ENCODE measurements around the gene TEPSIN. TPM values are rescaled to one million over a fixed set of nuclear protein-coding genes. Genes with fewer than 3 reads are reported as not detected.

TEPSIN gene
- total and polyA plus RNA-seq, 2 of the 13 experiments (the other 11 are each of a cell fraction or from before 2014, with no cell fraction given), result 16.1 to 18.8 TPM

DNA sequence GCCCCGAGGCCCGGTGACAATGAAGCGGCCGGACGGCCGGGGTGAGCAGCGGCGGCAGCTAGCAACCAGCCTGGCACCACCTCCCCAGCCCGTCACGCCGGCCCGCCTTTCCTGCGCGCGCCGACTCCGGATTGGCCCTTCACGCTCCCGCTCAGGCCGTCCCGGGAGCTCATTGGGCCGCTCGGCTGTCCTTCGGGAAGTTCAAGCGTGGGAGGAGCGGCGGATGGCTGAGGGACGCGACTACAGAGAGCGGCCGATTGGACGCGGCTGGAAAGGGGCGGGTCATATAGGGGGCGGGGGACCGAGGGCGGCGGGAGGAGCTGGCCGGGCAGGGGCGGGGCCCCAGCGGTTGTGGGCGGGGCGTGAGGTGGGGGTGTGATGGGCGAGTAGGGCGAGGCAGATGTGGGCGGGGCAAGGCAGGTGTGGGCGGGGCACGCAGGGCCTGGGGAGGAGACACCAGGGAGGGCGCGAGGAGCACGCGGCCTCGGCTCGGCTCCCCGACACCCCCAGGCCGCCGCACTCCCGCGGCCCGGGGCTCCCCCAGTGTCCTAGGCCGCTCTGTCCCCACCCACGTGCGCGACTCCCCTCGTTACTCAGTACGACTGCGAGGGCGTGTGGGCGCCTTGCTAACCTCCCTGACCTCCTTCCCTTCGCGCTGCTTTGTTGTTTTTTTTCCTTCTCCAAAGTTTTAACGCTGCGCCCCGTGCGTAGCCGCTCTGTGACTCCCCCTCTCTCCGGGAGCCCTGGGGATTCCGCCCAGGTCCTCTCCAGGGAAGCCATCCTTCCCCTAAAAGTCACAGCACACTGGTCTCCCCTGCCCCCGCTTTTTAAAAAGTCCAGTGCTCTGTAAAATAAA is 15.7 kb downstream of the TEPSIN start, which contains the start of gene CEP131 (continued):
- TF ChIP-seq, protein P1, sequence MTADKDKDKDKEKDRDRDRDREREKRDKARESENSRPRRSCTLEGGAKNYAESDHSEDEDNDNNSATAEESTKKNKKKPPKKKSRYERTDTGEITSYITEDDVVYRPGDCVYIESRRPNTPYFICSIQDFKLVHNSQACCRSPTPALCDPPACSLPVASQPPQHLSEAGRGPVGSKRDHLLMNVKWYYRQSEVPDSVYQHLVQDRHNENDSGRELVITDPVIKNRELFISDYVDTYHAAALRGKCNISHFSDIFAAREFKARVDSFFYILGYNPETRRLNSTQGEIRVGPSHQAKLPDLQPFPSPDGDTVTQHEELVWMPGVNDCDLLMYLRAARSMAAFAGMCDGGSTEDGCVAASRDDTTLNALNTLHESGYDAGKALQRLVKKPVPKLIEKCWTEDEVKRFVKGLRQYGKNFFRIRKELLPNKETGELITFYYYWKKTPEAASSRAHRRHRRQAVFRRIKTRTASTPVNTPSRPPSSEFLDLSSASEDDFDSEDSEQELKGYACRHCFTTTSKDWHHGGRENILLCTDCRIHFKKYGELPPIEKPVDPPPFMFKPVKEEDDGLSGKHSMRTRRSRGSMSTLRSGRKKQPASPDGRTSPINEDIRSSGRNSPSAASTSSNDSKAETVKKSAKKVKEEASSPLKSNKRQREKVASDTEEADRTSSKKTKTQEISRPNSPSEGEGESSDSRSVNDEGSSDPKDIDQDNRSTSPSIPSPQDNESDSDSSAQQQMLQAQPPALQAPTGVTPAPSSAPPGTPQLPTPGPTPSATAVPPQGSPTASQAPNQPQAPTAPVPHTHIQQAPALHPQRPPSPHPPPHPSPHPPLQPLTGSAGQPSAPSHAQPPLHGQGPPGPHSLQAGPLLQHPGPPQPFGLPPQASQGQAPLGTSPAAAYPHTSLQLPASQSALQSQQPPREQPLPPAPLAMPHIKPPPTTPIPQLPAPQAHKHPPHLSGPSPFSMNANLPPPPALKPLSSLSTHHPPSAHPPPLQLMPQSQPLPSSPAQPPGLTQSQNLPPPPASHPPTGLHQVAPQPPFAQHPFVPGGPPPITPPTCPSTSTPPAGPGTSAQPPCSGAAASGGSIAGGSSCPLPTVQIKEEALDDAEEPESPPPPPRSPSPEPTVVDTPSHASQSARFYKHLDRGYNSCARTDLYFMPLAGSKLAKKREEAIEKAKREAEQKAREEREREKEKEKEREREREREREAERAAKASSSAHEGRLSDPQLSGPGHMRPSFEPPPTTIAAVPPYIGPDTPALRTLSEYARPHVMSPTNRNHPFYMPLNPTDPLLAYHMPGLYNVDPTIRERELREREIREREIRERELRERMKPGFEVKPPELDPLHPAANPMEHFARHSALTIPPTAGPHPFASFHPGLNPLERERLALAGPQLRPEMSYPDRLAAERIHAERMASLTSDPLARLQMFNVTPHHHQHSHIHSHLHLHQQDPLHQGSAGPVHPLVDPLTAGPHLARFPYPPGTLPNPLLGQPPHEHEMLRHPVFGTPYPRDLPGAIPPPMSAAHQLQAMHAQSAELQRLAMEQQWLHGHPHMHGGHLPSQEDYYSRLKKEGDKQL (CRISPR knock-in tag; IDR thresholded peaks at IDR 0.05; ENCODE audit: low read depth), result 0 out of 2 replicates have a peak, but pooled peaks have one; percentile 16
- TF ChIP-seq TP53 (CRISPR knock-in tag; conservative IDR thresholded peaks at IDR 0.05), result no peak
- no peak for TF ChIP-seq ZSCAN30 (CRISPR knock-in tag; IDR thresholded peaks at IDR 0.05)
- no peak for TF ChIP-seq ZNF432 (CRISPR knock-in tag; IDR thresholded peaks at IDR 0.05; ENCODE audit: borderline replicate concordance)
- TF ChIP-seq, protein P2, sequence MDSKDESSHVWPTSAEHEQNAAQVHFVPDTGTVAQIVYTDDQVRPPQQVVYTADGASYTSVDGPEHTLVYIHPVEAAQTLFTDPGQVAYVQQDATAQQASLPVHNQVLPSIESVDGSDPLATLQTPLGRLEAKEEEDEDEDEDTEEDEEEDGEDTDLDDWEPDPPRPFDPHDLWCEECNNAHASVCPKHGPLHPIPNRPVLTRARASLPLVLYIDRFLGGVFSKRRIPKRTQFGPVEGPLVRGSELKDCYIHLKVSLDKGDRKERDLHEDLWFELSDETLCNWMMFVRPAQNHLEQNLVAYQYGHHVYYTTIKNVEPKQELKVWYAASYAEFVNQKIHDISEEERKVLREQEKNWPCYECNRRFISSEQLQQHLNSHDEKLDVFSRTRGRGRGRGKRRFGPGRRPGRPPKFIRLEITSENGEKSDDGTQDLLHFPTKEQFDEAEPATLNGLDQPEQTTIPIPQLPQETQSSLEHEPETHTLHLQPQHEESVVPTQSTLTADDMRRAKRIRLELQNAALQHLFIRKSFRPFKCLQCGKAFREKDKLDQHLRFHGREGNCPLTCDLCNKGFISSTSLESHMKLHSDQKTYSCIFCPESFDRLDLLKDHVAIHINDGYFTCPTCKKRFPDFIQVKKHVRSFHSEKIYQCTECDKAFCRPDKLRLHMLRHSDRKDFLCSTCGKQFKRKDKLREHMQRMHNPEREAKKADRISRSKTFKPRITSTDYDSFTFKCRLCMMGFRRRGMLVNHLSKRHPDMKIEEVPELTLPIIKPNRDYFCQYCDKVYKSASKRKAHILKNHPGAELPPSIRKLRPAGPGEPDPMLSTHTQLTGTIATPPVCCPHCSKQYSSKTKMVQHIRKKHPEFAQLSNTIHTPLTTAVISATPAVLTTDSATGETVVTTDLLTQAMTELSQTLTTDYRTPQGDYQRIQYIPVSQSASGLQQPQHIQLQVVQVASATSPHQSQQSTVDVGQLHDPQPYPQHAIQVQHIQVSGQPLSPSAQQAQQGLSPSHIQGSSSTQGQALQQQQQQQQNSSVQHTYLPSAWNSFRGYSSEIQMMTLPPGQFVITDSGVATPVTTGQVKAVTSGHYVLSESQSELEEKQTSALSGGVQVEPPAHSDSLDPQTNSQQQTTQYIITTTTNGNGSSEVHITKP (CRISPR knock-in tag; IDR thresholded peaks at IDR 0.05; ENCODE audit: low read depth), result no peak
- no peak for TF ChIP-seq KDM5A (IDR thresholded peaks at IDR 0.05; ENCODE audit: borderline replicate concordance, low read length)
- no peak; the same call in 1 of the 2 replicates for TF ChIP-seq ZNF253 (CRISPR knock-in tag; IDR thresholded peaks at IDR 0.05; ENCODE audit: borderline replicate concordance)
- TF ChIP-seq ZFYVE20 (CRISPR knock-in tag; IDR thresholded peaks at IDR 0.05; ENCODE audit: borderline replicate concordance, low read depth), result no peak
- no peak for TF ChIP-seq ZNF496 (CRISPR knock-in tag; IDR thresholded peaks at IDR 0.05; ENCODE audit: insufficient replicate concordance)
- peak; percentile 95 for TF ChIP-seq MYC (CRISPR knock-in tag; IDR thresholded peaks at IDR 0.05; ENCODE audit: borderline replicate concordance)
- TF ChIP-seq ZNF749 (CRISPR knock-in tag; IDR thresholded peaks at IDR 0.05; ENCODE audit: borderline replicate concordance), result peak; percentile 58
- TF ChIP-seq ZNF75D (CRISPR knock-in tag; IDR thresholded peaks at IDR 0.05; ENCODE audit: borderline replicate concordance), result no peak
- TF ChIP-seq, protein P3, sequence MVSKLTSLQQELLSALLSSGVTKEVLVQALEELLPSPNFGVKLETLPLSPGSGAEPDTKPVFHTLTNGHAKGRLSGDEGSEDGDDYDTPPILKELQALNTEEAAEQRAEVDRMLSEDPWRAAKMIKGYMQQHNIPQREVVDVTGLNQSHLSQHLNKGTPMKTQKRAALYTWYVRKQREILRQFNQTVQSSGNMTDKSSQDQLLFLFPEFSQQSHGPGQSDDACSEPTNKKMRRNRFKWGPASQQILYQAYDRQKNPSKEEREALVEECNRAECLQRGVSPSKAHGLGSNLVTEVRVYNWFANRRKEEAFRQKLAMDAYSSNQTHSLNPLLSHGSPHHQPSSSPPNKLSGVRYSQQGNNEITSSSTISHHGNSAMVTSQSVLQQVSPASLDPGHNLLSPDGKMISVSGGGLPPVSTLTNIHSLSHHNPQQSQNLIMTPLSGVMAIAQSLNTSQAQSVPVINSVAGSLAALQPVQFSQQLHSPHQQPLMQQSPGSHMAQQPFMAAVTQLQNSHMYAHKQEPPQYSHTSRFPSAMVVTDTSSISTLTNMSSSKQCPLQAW (CRISPR knock-in tag; IDR thresholded peaks at IDR 0.05), result 0 out of 2 replicates have a peak, but pooled peaks have one; percentile 55
- TF ChIP-seq XBP1 (CRISPR knock-in tag; IDR thresholded peaks at IDR 0.05), result peak; percentile 57; the same call in 1 of the 2 replicates
- TF ChIP-seq HHEX (CRISPR knock-in tag; IDR thresholded peaks at IDR 0.05), result no peak
